Neuronal stem cell (in vitro differentiated cells): ENCODE measurements around the gene PGA4.

ENCODE experiments used
- DNase-seq: peaks from one replicate; pipeline ENCODE4 v3.0.0-alpha.2; 2013; ENCODE audit warnings: low spot score
- H2AFZ ChIP-seq: one replicate; pipeline ENCODE4 v1.6.1; 2013; ENCODE audit warnings: mild to moderate bottlenecking, low read length, inconsistent platforms
- H2AK5ac ChIP-seq: 2 replicates; pipeline ENCODE4 v1.6.1; 2013; ENCODE audit warnings: low read depth, mild to moderate bottlenecking, inconsistent platforms, low read length, moderate library complexity, mixed read lengths
- H2BK120ac ChIP-seq: 2 replicates; pipeline ENCODE4 v1.6.1; 2013; ENCODE audit warnings: low read depth, mild to moderate bottlenecking, inconsistent platforms, low read length, moderate library complexity, mixed read lengths
- H2BK12ac ChIP-seq: one replicate; pipeline ENCODE4 v1.6.1; 2013; ENCODE audit warnings: low read length, inconsistent platforms
- H2BK15ac ChIP-seq: 2 replicates; pipeline ENCODE4 v1.6.1; 2013; ENCODE audit warnings: mild to moderate bottlenecking, low read length, inconsistent platforms, mixed read lengths
- H2BK5ac ChIP-seq: one replicate; pipeline ENCODE4 v1.6.1; 2013; ENCODE audit warnings: inconsistent platforms, mild to moderate bottlenecking, low read length, moderate library complexity
- H3K14ac ChIP-seq: one replicate; pipeline ENCODE4 v1.6.1; 2013; ENCODE audit warnings: low read length, inconsistent platforms
- H3K18ac ChIP-seq: 2 replicates; pipeline ENCODE4 v1.6.1; 2013; ENCODE audit warnings: low read length, inconsistent platforms
- H3K23ac ChIP-seq: 2 replicates; pipeline ENCODE4 v1.6.1; 2013; ENCODE audit warnings: low read depth, mild to moderate bottlenecking, mixed read lengths, low read length, inconsistent platforms; ENCODE audit not compliant: poor library complexity
- H3K27ac ChIP-seq: replicated peaks from 3 replicates; pipeline ENCODE4 v1.5.1; 2013; ENCODE audit warnings: low read length, inconsistent platforms
- H3K27me3 ChIP-seq, 3 experiments: 2 replicates each; pipeline ENCODE4 v1.6.1; 2013; ENCODE audit warnings: low read length in 3 of 3, mild to moderate bottlenecking in 2 of 3, inconsistent platforms in 1 of 3, low read depth in 1 of 3, mixed read lengths in 1 of 3, moderate library complexity in 1 of 3; ENCODE audit not compliant: control insufficient read depth in 3 of 3, insufficient read depth in 3 of 3
- H3K36me3 ChIP-seq, 2 donors: replicated peaks in 1 of 2; 2 replicates each; pipeline ENCODE4 v1.6.1; 2013; ENCODE audit warnings: low read length in 2 of 2; ENCODE audit not compliant: control insufficient read depth in 2 of 2, insufficient read depth in 2 of 2
- H3K4ac ChIP-seq: 2 replicates; pipeline ENCODE4 v1.6.1; 2013; ENCODE audit warnings: inconsistent platforms, mild to moderate bottlenecking, low read length, moderate library complexity
- H3K4me1 ChIP-seq, 2 donors: 1 replicate in 1 of 2; 2 replicates in 1 of 2; pipeline ENCODE4 v1.6.1; 2013; ENCODE audit warnings: low read length in 2 of 2, low read depth in 1 of 2; ENCODE audit not compliant: control insufficient read depth in 2 of 2, insufficient read depth in 1 of 2
- H3K4me2 ChIP-seq: one replicate; pipeline ENCODE4 v1.6.1; 2013; ENCODE audit warnings: mild to moderate bottlenecking, low read length, inconsistent platforms; ENCODE audit not compliant: insufficient read depth, poor library complexity, severe bottlenecking
- H3K4me3 ChIP-seq, 2 donors: 2 replicates each; pipeline ENCODE4 v1.5.1; 2013; ENCODE audit warnings: low read length in 2 of 2, mild to moderate bottlenecking in 2 of 2, inconsistent platforms in 1 of 2, moderate library complexity in 1 of 2
- H3K79me1 ChIP-seq: one replicate; pipeline ENCODE4 v1.6.1; 2013; ENCODE audit warnings: low read depth, mild to moderate bottlenecking, inconsistent platforms, low read length, moderate library complexity
- H3K9ac ChIP-seq: one replicate; pipeline ENCODE4 v1.6.1; 2013; ENCODE audit warnings: mild to moderate bottlenecking, low read depth, low read length, inconsistent platforms; ENCODE audit not compliant: poor library complexity
- H3K9me3 ChIP-seq, 2 donors: replicated peaks in 1 of 2; 2 replicates each; pipeline versions ENCODE3 to v1.6.1; 2013; ENCODE audit warnings: low read length in 2 of 2, mild to moderate bottlenecking in 2 of 2, inconsistent platforms in 1 of 2, low read depth in 1 of 2, mixed read lengths in 1 of 2, moderate library complexity in 1 of 2; ENCODE audit not compliant: control insufficient read depth in 2 of 2, insufficient read depth in 1 of 2
- H4K8ac ChIP-seq: one replicate; pipeline ENCODE4 v1.6.1; 2013; ENCODE audit warnings: low read depth, mild to moderate bottlenecking, inconsistent platforms, low read length, moderate library complexity
- H4K91ac ChIP-seq: one replicate; pipeline ENCODE4 v1.6.1; 2013; ENCODE audit warnings: low read length, low read depth, mild to moderate bottlenecking, inconsistent platforms; ENCODE audit not compliant: poor library complexity
- WGBS, 2 donors: extraction: QIAGEN DNeasy Blood & Tissue Kit; methylation state at CpG; one replicate each; pipeline ENCODE4 v1.1.7; 2013; ENCODE audit warnings: missing lambda C conversion rate in 2 of 2, mixed read lengths in 1 of 2; ENCODE audit not compliant: insufficient read length in 2 of 2, insufficient replicate concordance in 1 of 2; ENCODE audit errors: extremely low coverage in 2 of 2; 5-methylcytosine and 5-hydroxymethylcytosine counted together

PGA4 gene

DNA sequence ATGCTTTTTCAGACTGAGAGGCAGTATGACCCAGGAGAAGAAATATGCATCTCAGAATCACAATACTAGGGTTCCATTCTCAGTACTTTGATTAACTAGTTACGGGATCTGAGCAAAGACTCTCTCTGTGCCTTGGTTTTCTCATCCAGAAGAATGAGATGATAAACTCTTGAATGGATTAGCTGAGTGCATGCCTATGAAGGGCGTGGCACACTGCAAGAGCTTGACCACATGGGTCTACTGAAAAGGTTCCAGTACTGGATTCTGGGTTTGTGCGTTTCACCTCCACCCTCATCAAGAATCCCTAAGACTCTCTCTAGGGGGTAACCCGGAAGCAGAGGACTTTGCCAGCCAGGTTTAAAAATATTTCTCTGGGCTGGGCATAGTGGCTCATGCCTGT is 44.5 kb downstream of the PGA4 start:
- Histone ChIP-seq H3K4ac (no peak overlapping the region), H3K18ac (no peak overlapping the region), H3K4me1 (no peaks in the 10 kb centered on the region), H3K27me3 (no peaks in the 10 kb centered on the region), H2BK5ac (no peak overlapping the region), H3K4me2 (no peak overlapping the region), H3K4me3 (no peak overlapping the region), H3K23ac (no peak overlapping the region), H2BK15ac (no peak overlapping the region), H3K27ac (no peak overlapping the region), H4K91ac (no peak overlapping the region), H3K79me1 (no peaks in the 10 kb centered on the region), H3K14ac (no peak overlapping the region), H3K9me3 (peaks cover 0 to 2% of the 10 kb centered on the region in 2 donors), H2AFZ (no peak overlapping the region), H4K8ac (no peak overlapping the region), H2AK5ac (no peak overlapping the region), H2BK12ac (no peak overlapping the region), H3K36me3 (peaks cover 0 to 27% of the 10 kb centered on the region in 2 donors), H3K9ac (no peak overlapping the region), H2BK120ac (no peak overlapping the region)
- DNase-seq: no peak
- no CpG with 5 or more reads among the region's 4 CpGs for WGBS, 2 donors

- Histone ChIP-seq H2BK12ac (no peak overlapping the region), H3K27ac (no peak overlapping the region), H2BK5ac (no peak overlapping the region), H3K4me2 (no peak overlapping the region), H3K4ac (no peak overlapping the region), H3K79me1 (no peaks in the 10 kb centered on the region), H3K23ac (no peak overlapping the region), H2AK5ac (no peak overlapping the region), H2BK120ac (no peak overlapping the region), H3K4me3 (no peak overlapping the region), H3K36me3 (peaks cover 0 to 35% of the 10 kb centered on the region in 2 donors), H4K91ac (no peak overlapping the region), H2BK15ac (no peak overlapping the region), H3K14ac (no peak overlapping the region), H3K4me1 (no peaks in the 10 kb centered on the region), H3K18ac (no peak overlapping the region), H2AFZ (no peak overlapping the region), H3K27me3 (no peaks in the 10 kb centered on the region), H4K8ac (no peak overlapping the region), H3K9ac (no peak overlapping the region), H3K9me3 (peaks cover 0 to 2% of the 10 kb centered on the region in 2 donors)
- no CpG with 5 or more reads among the region's 6 CpGs for WGBS, 2 donors
- no peak for DNase-seq
Measured at GRCh38 chr11:61267437-61267841, 45.3 kb downstream of the PGA4 start.

- no peak overlapping the region for H2BK15ac ChIP-seq
- DNase-seq: no peak
- no peak overlapping the region for H2BK12ac ChIP-seq
- H3K9ac ChIP-seq: peak overlapping the region; percentile 24
- H2AK5ac ChIP-seq: no peak overlapping the region
- no peak overlapping the region for H3K4ac ChIP-seq
- no CpG with 5 or more reads among the region's 15 CpGs for WGBS, 2 donors
- no peak overlapping the region for H4K8ac ChIP-seq
- H3K4me2 ChIP-seq: no peak overlapping the region
- H3K4me3 ChIP-seq: peak overlapping the region in 1 of 2 donors; percentile 51
- no peak overlapping the region for H4K91ac ChIP-seq
- peaks cover 0 to 2% of the 10 kb centered on the region in 2 donors for H3K9me3 ChIP-seq
- no peaks in the 10 kb centered on the region for H3K4me1 ChIP-seq
- H2BK5ac ChIP-seq: no peak overlapping the region
- no peak overlapping the region for H3K23ac ChIP-seq
- no peak overlapping the region for H3K14ac ChIP-seq
- H3K27ac ChIP-seq: no peak overlapping the region
- no peaks in the 10 kb centered on the region for H3K27me3 ChIP-seq
- no peak overlapping the region for H3K18ac ChIP-seq
- H2BK120ac ChIP-seq: no peak overlapping the region
- H3K79me1 ChIP-seq: no peaks in the 10 kb centered on the region
- no peak overlapping the region for H2AFZ ChIP-seq
- H3K36me3 ChIP-seq: peaks cover 0 to 37% of the 10 kb centered on the region in 2 donors
Measured at GRCh38 chr11:61268588-61269250, 46.6 kb downstream of the PGA4 start.

DNA sequence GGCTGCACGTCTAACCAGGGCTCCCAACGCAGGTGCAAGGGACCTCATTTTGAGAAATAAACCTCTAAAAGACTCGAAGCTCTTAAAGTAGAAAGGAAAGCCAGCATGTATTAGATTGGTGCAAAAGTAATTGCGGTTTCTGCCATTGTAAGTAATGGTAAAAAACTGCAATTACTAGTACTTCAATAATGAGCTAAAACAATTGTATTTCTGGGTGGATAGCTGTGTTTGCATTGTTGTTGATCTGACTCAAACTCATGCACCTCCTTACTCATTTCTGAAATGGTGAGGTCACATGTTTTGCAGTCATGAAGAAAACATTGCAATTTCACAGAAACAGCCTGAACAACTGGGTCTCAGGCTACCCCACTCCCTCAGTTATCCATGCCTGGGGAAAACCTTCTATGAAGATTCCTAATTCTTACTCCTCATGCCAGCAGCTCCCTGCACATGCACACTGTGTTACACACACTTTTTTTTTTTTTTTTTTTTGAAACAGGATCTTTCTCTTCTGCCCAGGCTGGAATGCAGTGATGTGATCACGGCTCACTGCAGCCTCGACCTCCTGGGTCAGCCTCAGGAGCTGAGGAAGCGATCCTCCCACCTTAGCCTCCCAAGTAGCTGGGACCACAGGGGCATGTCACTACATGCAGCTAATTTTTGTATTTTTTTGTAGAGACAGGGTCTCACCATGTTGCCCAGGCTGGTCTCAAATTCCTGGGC is 48.4 kb downstream of the PGA4 start:
- no peak overlapping the region for H2BK120ac ChIP-seq
- no peak overlapping the region for H3K4me3 ChIP-seq
- H4K91ac ChIP-seq: no peak overlapping the region
- no peak overlapping the region for H3K27ac ChIP-seq
- H3K27me3 ChIP-seq: no peaks in the 10 kb centered on the region
- H3K36me3 ChIP-seq: peaks cover 0 to 40% of the 10 kb centered on the region in 2 donors
- no peak overlapping the region for H3K14ac ChIP-seq
- no peak overlapping the region for H2BK15ac ChIP-seq
- H3K23ac ChIP-seq: no peak overlapping the region
- H2BK12ac ChIP-seq: no peak overlapping the region
- WGBS, 2 donors: no CpG with 5 or more reads among the region's 7 CpGs
- no peaks in the 10 kb centered on the region for H3K4me1 ChIP-seq
- H2AK5ac ChIP-seq: no peak overlapping the region
- no peak overlapping the region for H3K4ac ChIP-seq
- no peak overlapping the region for H3K9ac ChIP-seq
- no peak for DNase-seq
- no peak overlapping the region for H4K8ac ChIP-seq
- H3K18ac ChIP-seq: no peak overlapping the region
- no peak overlapping the region for H3K4me2 ChIP-seq
- no peaks in the 10 kb centered on the region for H3K79me1 ChIP-seq
- H2AFZ ChIP-seq: no peak overlapping the region
- no peak overlapping the region for H2BK5ac ChIP-seq
- peaks cover 0 to 2% of the 10 kb centered on the region in 2 donors for H3K9me3 ChIP-seq
